C1 segment of cervical spinal cord (tissue), 14 donors: ENCODE data around the gene C1GALT1C1L.
"Not testable (repeated sequence)": the region's sequence is repeated elsewhere in the genome, so short reads cannot be mapped to it uniquely, and the experiment has no call there.

Experiments
- DNase-seq, 14 donors: peaks; one replicate each; lab custom pipeline; 2025; lab: John Stamatoyannopoulos, UW

Gene C1GALT1C1L

GRCh38 chr2:43653506-43653905 lies 22.7 kb downstream of the C1GALT1C1L start:
- no peak for DNase-seq

- DNase-seq, result no peak
Measured at GRCh38 chr2:43648994-43649701, 27.1 kb downstream of the C1GALT1C1L start.

- no peak for DNase-seq
Measured at GRCh38 chr2:43643680-43644079, 32.5 kb downstream of the C1GALT1C1L start.

- DNase-seq, result no peak
Measured at GRCh38 chr2:43642363-43642762, 33.9 kb downstream of the C1GALT1C1L start.

- DNase-seq, result peak in 13 of 14 donors; percentile 27 to 86 (median 67)
Measured at GRCh38 chr2:43637030-43637803, 39.0 kb downstream of the C1GALT1C1L start, which contains the start of gene PLEKHH2. PLEKHH2 (plus strand) TSS chr2:43637260; CDS start chr2:43644674, 7,414 bp downstream.

GRCh38 chr2:43636621-43637020 lies 39.6 kb downstream of the C1GALT1C1L start:
- no peak for DNase-seq

DNA sequence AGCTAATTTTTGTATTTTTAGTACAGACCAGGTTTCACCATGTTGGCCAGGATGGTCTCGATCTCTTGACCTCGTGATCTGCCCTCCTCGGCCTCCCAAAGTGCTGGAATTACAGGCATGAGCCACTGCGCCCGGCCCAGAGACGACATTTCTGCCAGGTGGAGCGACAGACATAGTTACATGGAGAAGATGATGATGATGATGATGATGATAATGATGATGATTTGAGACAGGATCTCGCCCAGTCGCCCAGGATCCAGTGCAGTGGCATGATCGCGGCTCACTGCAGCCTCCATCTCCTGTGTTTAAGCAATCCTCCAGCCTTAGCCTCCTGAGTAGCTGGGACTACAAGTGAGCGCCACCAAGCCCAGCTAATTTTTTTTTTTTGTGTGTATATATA lies 40.1 kb downstream of the C1GALT1C1L start:
- not testable (repeated sequence) for DNase-seq

GRCh38 chr2:43634604-43635306 lies 41.5 kb downstream of the C1GALT1C1L start:
- no peak for DNase-seq

- DNase-seq, result no peak
Measured at GRCh38 chr2:43631618-43632317, 44.5 kb downstream of the C1GALT1C1L start.
